IMR-90 (cell line): ENCODE results near the gene GRID1. TPM values are rescaled to one million over a fixed set of nuclear protein-coding genes. Genes with fewer than 3 reads are reported as not detected.

Experiments
- ATAC-seq: fragments of 200-7000 bp; cut with Tn5 transposase; 2 replicates; pipeline ENCODE4 v1.9.1; 2020; ENCODE audit warnings: low read depth, mild to moderate bottlenecking, moderate library complexity
- BruUV-seq: library from RNA; stranded (reverse); fragments of 400-500 nt; replicated peaks from 2 replicates; lab custom pipeline; 2021; lab: Mats Ljungman, UMichigan
- CTCF ChIA-PET: fragments of 300-600 bp; formaldehyde crosslinking; extraction: SDS; loops from one replicate; lab custom pipeline; 2021; ENCODE audit warnings: antibody characterized with exemption; lab: Yijun Ruan, JAX
- POLR2A ChIA-PET: fragments of 300-600 bp; sonication (Branson Sonifier 250); formaldehyde crosslinking; loops from one replicate; lab custom pipeline; 2022; ENCODE audit warnings: antibody characterized with exemption; ENCODE audit not compliant: unreplicated experiment; lab: Charles Lee
- DNase-seq: peaks from one replicate; pipeline ENCODE4 v3.0.0; 2013
- H2AFZ ChIP-seq: replicated peaks from 2 replicates; pipeline ENCODE3; 2013; ENCODE audit warnings: low read length, mild to moderate bottlenecking; ENCODE audit not compliant: poor library complexity
- H2AK5ac ChIP-seq: 2 replicates; pipeline ENCODE4 v1.6.1; 2013; ENCODE audit warnings: low read depth, low read length, inconsistent platforms
- H2AK9ac ChIP-seq: replicated peaks from 2 replicates; pipeline ENCODE3; 2013; ENCODE audit warnings: mild to moderate bottlenecking, low read depth, low read length, moderate library complexity; ENCODE audit not compliant: poor library complexity
- H2BK120ac ChIP-seq: 2 replicates; pipeline ENCODE4 v1.6.1; 2013; ENCODE audit warnings: low read depth, low read length, inconsistent platforms
- H2BK15ac ChIP-seq: 3 replicates; pipeline ENCODE4 v1.6.1; 2013; ENCODE audit warnings: low read depth, low read length, inconsistent platforms
- H2BK20ac ChIP-seq: 2 replicates; pipeline ENCODE4 v1.6.1; 2013; ENCODE audit warnings: low read depth, mild to moderate bottlenecking, inconsistent platforms, low read length, moderate library complexity
- H2BK5ac ChIP-seq: 2 replicates; pipeline ENCODE4 v1.6.1; 2013; ENCODE audit warnings: mild to moderate bottlenecking, low read depth, low read length, inconsistent platforms; ENCODE audit not compliant: poor library complexity, severe bottlenecking
- H3K14ac ChIP-seq: replicated peaks from 2 replicates; pipeline ENCODE4 v1.6.1; 2013; ENCODE audit warnings: low read depth, low read length, inconsistent platforms
- H3K18ac ChIP-seq: 2 replicates; pipeline ENCODE4 v1.6.1; 2013; ENCODE audit warnings: low read depth, low read length, control low read depth
- H3K23ac ChIP-seq: 2 replicates; pipeline ENCODE4 v1.6.1; 2013; ENCODE audit warnings: low read depth, low read length, inconsistent platforms
- H3K27ac ChIP-seq: 2 replicates; pipeline ENCODE4 v1.5.1; 2013; ENCODE audit warnings: mild to moderate bottlenecking, control low read depth, low read length; ENCODE audit not compliant: insufficient read depth
- H3K27me3 ChIP-seq: 2 replicates; pipeline ENCODE4 v1.6.1; 2013; ENCODE audit warnings: low read length; ENCODE audit not compliant: control insufficient read depth, insufficient read depth
- H3K36me3 ChIP-seq: 2 replicates; pipeline ENCODE4 v1.6.1; 2013; ENCODE audit warnings: low read length, mixed read lengths; ENCODE audit not compliant: control insufficient read depth, insufficient read depth
- H3K4ac ChIP-seq: 2 replicates; pipeline ENCODE4 v1.6.1; 2013; ENCODE audit warnings: low read depth, low read length, inconsistent platforms
- H3K4me1 ChIP-seq: 2 replicates; pipeline ENCODE4 v1.6.1; 2013; ENCODE audit warnings: low read length, mixed read lengths; ENCODE audit not compliant: control insufficient read depth, insufficient read depth
- H3K4me2 ChIP-seq: 2 replicates; pipeline ENCODE4 v1.6.1; 2013; ENCODE audit warnings: low read depth, mild to moderate bottlenecking, control low read depth, low read length, moderate library complexity
- H3K4me3 ChIP-seq: 2 replicates; pipeline ENCODE4 v1.5.1; 2013; ENCODE audit warnings: low read depth, mild to moderate bottlenecking, control low read depth, low read length, moderate library complexity; ENCODE audit not compliant: insufficient read depth
- H3K56ac ChIP-seq: 2 replicates; pipeline ENCODE4 v1.6.1; 2013; ENCODE audit warnings: low read length, inconsistent platforms; ENCODE audit not compliant: insufficient read depth; ENCODE audit errors: extremely low read depth
- H3K79me1 ChIP-seq, 2 experiments: 2 replicates each; pipeline ENCODE4 v1.6.1; 2013; ENCODE audit warnings: low read length in 2 of 2, inconsistent platforms in 1 of 2, low read depth in 1 of 2
- H3K9ac ChIP-seq: 2 replicates; pipeline ENCODE4 v1.6.1; 2013; ENCODE audit warnings: low read depth, low read length, control low read depth
- H3K9me1 ChIP-seq: 2 replicates; pipeline ENCODE4 v1.6.1; 2013; ENCODE audit warnings: low read length, inconsistent platforms; ENCODE audit not compliant: insufficient read depth
- H3K9me3 ChIP-seq: 2 replicates; pipeline ENCODE4 v1.6.1; 2013; ENCODE audit warnings: low read length; ENCODE audit not compliant: control insufficient read depth, insufficient read depth
- H4K20me1 ChIP-seq: 2 replicates; pipeline ENCODE4 v1.6.1; 2013; ENCODE audit warnings: low read length, inconsistent platforms; ENCODE audit not compliant: insufficient read depth
- H4K5ac ChIP-seq: 2 replicates; pipeline ENCODE4 v1.6.1; 2013; ENCODE audit warnings: mild to moderate bottlenecking, low read depth, low read length, control low read depth
- H4K8ac ChIP-seq, 2 experiments: 2 replicates each; pipeline ENCODE4 v1.6.1; 2013; ENCODE audit warnings: low read depth in 2 of 2, low read length in 2 of 2, control low read depth in 1 of 2, inconsistent platforms in 1 of 2
- H4K91ac ChIP-seq: 2 replicates; pipeline ENCODE4 v1.6.1; 2013; ENCODE audit warnings: low read depth, low read length, inconsistent platforms; ENCODE audit not compliant: insufficient read depth
- BHLHE40 ChIP-seq: fragments of 150-350 bp; IDR thresholded peaks from 2 replicates; pipeline ENCODE4 v1.6.1; 2016; ENCODE audit warnings: mild to moderate bottlenecking, low read depth, low read length
- MXI1 ChIP-seq: IDR thresholded peaks from 2 replicates; pipeline ENCODE4 v1.6.1; 2012; ENCODE audit warnings: low read depth, mild to moderate bottlenecking, low read length, moderate library complexity, borderline replicate concordance
- NFE2L2 ChIP-seq: fragments of 150-350 bp; IDR thresholded peaks from 2 replicates; pipeline ENCODE4 v1.6.1; 2016; ENCODE audit warnings: low read depth, mild to moderate bottlenecking, low read length
- POLR2A ChIP-seq: IDR thresholded peaks from 2 replicates; pipeline ENCODE4 v1.6.1; 2012; ENCODE audit warnings: mild to moderate bottlenecking, low read depth, low read length
- RAD21 ChIP-seq: IDR thresholded peaks from 2 replicates; pipeline ENCODE4 v1.6.1; 2012; ENCODE audit warnings: low read length, improper control_type of control experiment
- RCOR1 ChIP-seq: IDR thresholded peaks from 2 replicates; pipeline ENCODE4 v1.6.1; 2012; ENCODE audit warnings: mild to moderate bottlenecking, low read length, improper control_type of control experiment; ENCODE audit not compliant: insufficient replicate concordance
- SMC3 ChIP-seq: fragments of 150-350 bp; IDR thresholded peaks from 2 replicates; pipeline ENCODE4 v1.6.1; 2016; ENCODE audit warnings: low read depth, mild to moderate bottlenecking, antibody characterized with exemption, low read length, moderate library complexity
- WGBS, 2 experiments: methylation state at CpG; one replicate each; pipeline versions ENCODE4 v1.1.5 to v1.1.7; 2013; ENCODE audit warnings: missing lambda C conversion rate in 2 of 2; ENCODE audit not compliant: insufficient read length in 1 of 2; ENCODE audit errors: extremely low coverage in 2 of 2; 5-methylcytosine and 5-hydroxymethylcytosine counted together
- dilution Hi-C: fragments of 300-500 bp; cut with HindIII; formaldehyde crosslinking; loops from one replicate; pipeline ENCODE4 v1.14.3; 2018; ENCODE audit warnings: low sequenced_read_pairs; ENCODE audit not compliant: unreplicated experiment
- in situ Hi-C: fragments of 300-500 bp; cut with MboI; formaldehyde crosslinking; loops from 3 replicates; pipeline ENCODE4 v1.14.3; 2019; ENCODE audit warnings: low sequenced_read_pairs, inconsistent platforms, mixed read lengths
- intact Hi-C: fragments of 100-400 bp; cut with micrococcal nuclease; formaldehyde crosslinking; loops from 2 replicates; pipeline ENCODE4 v1.10.0; 2022
- polyA plus RNA-seq, 3 experiments: library from polyadenylated mRNA; depleted of rRNA; stranded (reverse); fragments of >200 nt; gene quantifications; 2 replicates each; pipeline ENCODE4 v1.2.3, GENCODE V29; 2012; ENCODE audit warnings: low replicate concordance in 1 of 3
- total RNA-seq: library from RNA; depleted of rRNA; stranded (reverse); fragments of >200 nt; gene quantifications from 2 replicates; pipeline ENCODE4 v1.2.3, GENCODE V29; 2012
- TF ChIP-seq, protein P1 (sequence below): fragments of 150-350 bp; IDR thresholded peaks from 2 replicates; pipeline ENCODE4 v1.6.1; 2016; ENCODE audit warnings: low read depth, mild to moderate bottlenecking, low read length, moderate library complexity, borderline replicate concordance
- TF ChIP-seq, protein P2 (sequence below): conservative IDR thresholded peaks from 2 replicates; pipeline ENCODE4 v1.5.1; 2012; ENCODE audit warnings: mild to moderate bottlenecking, low read depth, low read length, improper control_type of control experiment
- TF ChIP-seq, protein P3 (sequence below): fragments of 150-350 bp; IDR thresholded peaks from 2 replicates; pipeline ENCODE4 v1.6.1; 2017; ENCODE audit warnings: mild to moderate bottlenecking, antibody characterized with exemption, low read length, low read depth

The GRID1 gene
- total and polyA plus RNA-seq, 2 of the 4 experiments (the other 2 are of a cell fraction) = not detected

DNA sequence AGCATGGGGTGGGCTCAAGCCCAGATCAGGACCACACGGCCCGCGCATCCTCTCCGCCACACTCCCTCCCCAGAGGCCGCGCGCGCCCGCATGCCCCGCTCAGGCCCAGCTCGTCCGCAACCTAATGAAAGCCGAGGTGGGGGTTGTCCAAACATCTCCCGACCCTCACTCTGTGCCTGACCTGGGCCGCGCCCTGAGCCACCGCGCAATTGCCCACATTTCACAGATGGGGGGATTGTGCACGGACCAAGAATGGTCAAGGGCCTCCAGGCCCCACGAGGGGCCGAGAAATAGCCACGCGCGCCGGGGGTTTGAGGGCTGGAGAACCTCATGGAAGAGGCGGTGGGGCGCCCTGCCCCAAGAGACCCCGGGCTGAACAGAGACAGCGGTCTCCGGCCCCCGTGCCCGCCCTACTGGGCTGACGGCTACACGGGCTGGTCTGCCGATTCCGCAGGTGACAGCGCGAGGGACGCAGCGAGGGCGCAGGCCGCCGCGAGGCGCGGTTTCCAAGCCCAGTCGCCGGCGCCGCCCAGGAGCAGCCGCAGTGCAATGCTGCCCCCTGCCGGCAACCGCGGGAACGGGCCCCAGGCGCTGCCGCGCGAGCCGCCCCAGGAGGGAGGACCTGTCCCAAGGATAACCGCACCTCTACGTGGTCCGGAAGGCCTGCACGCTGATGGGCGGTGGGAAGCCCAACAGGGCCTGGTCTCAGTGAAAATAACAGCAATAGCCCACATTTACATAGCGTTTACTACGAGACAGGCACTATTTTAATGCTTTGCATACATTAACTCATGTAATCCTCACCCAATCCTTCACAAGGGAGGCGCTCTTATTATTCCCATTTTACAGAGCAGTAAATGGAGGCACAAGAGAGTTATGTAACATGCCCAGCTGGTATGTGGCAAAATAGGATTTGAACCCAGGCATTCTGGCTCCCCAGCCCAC lies 10.5 kb upstream of the GRID1 start:
- Histone ChIP-seq H3K9me1 (0 out of 2 replicates have a peak, but pooled peaks cover 4% of the 10 kb centered on the region), H4K20me1 (no peaks in the 10 kb centered on the region), H2BK5ac (no peak overlapping the region), H3K14ac (no peak overlapping the region), H3K9me3 (no peaks in the 10 kb centered on the region), H2AK9ac (peak overlapping the region; percentile 17), H4K8ac (no peak overlapping the region), H2BK20ac (no peak overlapping the region), H3K79me1 (no peaks in the 10 kb centered on the region), H2BK120ac (no peak overlapping the region), H4K91ac (no peak overlapping the region), H2BK15ac (no peak overlapping the region), H2AK5ac (no peak overlapping the region), H3K4me1 (no peaks in the 10 kb centered on the region), H3K4ac (no peak overlapping the region), H3K18ac (no peak overlapping the region), H2AFZ (peak overlapping the region; percentile 89), H3K27me3 (peaks cover 48% of the 10 kb centered on the region), H3K9ac (no peak overlapping the region), H3K36me3 (no peaks in the 10 kb centered on the region), H4K5ac (no peak overlapping the region), H3K56ac (no peak overlapping the region), H3K4me2 (peak overlapping the region; percentile 9; the same call in 1 of the 2 replicates), H3K23ac (no peak overlapping the region), H3K4me3 (no peak overlapping the region), H3K27ac (no peak overlapping the region)
- TF ChIP-seq RCOR1 = no peak
- TF ChIP-seq, protein P1, sequence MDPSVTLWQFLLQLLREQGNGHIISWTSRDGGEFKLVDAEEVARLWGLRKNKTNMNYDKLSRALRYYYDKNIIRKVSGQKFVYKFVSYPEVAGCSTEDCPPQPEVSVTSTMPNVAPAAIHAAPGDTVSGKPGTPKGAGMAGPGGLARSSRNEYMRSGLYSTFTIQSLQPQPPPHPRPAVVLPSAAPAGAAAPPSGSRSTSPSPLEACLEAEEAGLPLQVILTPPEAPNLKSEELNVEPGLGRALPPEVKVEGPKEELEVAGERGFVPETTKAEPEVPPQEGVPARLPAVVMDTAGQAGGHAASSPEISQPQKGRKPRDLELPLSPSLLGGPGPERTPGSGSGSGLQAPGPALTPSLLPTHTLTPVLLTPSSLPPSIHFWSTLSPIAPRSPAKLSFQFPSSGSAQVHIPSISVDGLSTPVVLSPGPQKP = no peak
- TF ChIP-seq BHLHE40 = no peak
- no peak for TF ChIP-seq MXI1
- TF ChIP-seq, protein P2, sequence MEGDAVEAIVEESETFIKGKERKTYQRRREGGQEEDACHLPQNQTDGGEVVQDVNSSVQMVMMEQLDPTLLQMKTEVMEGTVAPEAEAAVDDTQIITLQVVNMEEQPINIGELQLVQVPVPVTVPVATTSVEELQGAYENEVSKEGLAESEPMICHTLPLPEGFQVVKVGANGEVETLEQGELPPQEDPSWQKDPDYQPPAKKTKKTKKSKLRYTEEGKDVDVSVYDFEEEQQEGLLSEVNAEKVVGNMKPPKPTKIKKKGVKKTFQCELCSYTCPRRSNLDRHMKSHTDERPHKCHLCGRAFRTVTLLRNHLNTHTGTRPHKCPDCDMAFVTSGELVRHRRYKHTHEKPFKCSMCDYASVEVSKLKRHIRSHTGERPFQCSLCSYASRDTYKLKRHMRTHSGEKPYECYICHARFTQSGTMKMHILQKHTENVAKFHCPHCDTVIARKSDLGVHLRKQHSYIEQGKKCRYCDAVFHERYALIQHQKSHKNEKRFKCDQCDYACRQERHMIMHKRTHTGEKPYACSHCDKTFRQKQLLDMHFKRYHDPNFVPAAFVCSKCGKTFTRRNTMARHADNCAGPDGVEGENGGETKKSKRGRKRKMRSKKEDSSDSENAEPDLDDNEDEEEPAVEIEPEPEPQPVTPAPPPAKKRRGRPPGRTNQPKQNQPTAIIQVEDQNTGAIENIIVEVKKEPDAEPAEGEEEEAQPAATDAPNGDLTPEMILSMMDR = peak; percentile 91
- peak; percentile 88 for TF ChIP-seq RAD21
- TF ChIP-seq SMC3 = peak; percentile 64
- TF ChIP-seq, protein P3, sequence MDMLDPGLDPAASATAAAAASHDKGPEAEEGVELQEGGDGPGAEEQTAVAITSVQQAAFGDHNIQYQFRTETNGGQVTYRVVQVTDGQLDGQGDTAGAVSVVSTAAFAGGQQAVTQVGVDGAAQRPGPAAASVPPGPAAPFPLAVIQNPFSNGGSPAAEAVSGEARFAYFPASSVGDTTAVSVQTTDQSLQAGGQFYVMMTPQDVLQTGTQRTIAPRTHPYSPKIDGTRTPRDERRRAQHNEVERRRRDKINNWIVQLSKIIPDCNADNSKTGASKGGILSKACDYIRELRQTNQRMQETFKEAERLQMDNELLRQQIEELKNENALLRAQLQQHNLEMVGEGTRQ = no peak
- no peak; the same call in 1 of the 2 replicates for TF ChIP-seq POLR2A
- no peak for TF ChIP-seq NFE2L2
- 10% methylated on average over 34 of the region's 68 CpGs; no CpG with 5 or more reads in 1 of the 2 experiments for WGBS, 2 experiments
- dilution Hi-C loops = no loop called here
- DNase-seq (peak; percentile 28), ATAC-seq (peak; percentile 99)
- no TSS peak for BruUV-seq
- in situ Hi-C loops = no loop called here
- ChIA-PET POLR2A (no interaction called here), CTCF (interaction anchor here (1.4 kb wide), 1 partner anchor 1837 kb away, joined by 6 read pairs; no protein-coding TSS in a partner anchor)
- intact Hi-C loops = loop anchor here (1.0 to 5.0 kb wide), 6 partner anchors 28 to 2000 kb away; no protein-coding TSS in a partner anchor
